ENCODE results near the gene NUDT1.
A peak's percentile ranks its signal among the peaks of the same experiment; 100 is the strongest.

The NUDT1 gene

DNA sequence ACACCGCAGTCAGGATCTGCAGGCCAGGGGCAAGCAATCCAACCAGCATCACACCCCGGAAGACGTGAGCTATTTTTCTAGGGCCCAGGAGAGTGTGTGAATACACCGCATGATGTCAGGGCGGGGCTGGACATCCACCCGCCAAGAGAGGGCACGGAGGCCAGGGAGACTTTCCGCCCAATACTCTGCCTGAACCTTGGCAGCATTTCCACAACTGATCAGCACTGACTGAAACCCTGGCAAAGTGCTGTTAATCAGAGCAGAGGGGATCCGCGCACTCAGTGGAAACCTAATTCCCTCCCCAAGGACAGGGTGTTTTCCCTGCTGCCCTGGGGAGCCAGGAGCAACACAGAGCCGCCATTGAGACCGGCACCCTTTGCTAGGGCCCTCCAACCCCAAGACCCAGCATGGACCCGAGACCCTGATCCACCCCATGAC is 17.5 kb upstream of the NUDT1 start:
- H3K36me3 ChIP-seq (ENCODE audit: insufficient read depth, low read length): peaks cover 8% of the 10 kb centered on the region; the same call in 1 of the 2 replicates
- no peaks in the 10 kb centered on the region for H3K4me1 ChIP-seq (ENCODE audit: insufficient read depth, low read length)
- no peaks in the 10 kb centered on the region for H3K9me3 ChIP-seq (ENCODE audit: control insufficient read depth, insufficient read depth, low read length)
- no peak overlapping the region for H3K9ac ChIP-seq (ENCODE audit: low read depth, low read length)

- Histone ChIP-seq H3K36me3 (ENCODE audit: insufficient read depth, low read length) (peaks cover 8% of the 10 kb centered on the region; the same call in 1 of the 2 replicates), H3K9me3 (ENCODE audit: control insufficient read depth, insufficient read depth, low read length) (no peaks in the 10 kb centered on the region), H3K9ac (ENCODE audit: low read depth, low read length) (no peak overlapping the region), H3K4me1 (ENCODE audit: insufficient read depth, low read length) (no peaks in the 10 kb centered on the region)
These were observed 17.1 kb upstream of the NUDT1 start for GRCh38 chr7:2224934-2225333.

DNA sequence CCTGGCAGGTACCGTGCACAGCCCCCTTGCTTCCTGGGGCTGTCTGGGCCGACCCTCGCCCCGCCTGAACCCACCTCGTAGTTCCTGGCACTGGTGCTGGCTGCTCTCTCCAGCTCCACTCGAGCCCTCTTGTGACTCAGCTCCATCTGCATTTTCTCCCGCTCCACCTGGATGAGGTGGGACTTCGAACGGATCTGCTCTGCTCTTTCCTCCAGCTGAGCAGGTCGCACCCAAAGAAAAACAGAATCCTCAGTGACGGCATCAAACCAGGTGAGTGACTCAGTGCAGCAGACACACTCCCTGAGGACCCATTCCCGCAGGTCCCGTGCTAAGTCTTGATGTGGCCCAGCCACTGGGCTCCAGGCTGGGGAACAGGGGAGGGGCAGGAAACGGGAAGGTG is 16.7 kb upstream of the NUDT1 start:
- no peaks in the 10 kb centered on the region for H3K4me1 ChIP-seq (ENCODE audit: insufficient read depth, low read length)
- no peak overlapping the region for H3K9ac ChIP-seq (ENCODE audit: low read depth, low read length)
- H3K36me3 ChIP-seq (ENCODE audit: insufficient read depth, low read length): peaks cover 8% of the 10 kb centered on the region; the same call in 1 of the 2 replicates
- no peaks in the 10 kb centered on the region for H3K9me3 ChIP-seq (ENCODE audit: control insufficient read depth, insufficient read depth, low read length)

- peaks cover 8% of the 10 kb centered on the region; the same call in 1 of the 2 replicates for H3K36me3 ChIP-seq (ENCODE audit: insufficient read depth, low read length)
- H3K9ac ChIP-seq (ENCODE audit: low read depth, low read length): no peak overlapping the region
- H3K4me1 ChIP-seq (ENCODE audit: insufficient read depth, low read length): no peaks in the 10 kb centered on the region
- no peaks in the 10 kb centered on the region for H3K9me3 ChIP-seq (ENCODE audit: control insufficient read depth, insufficient read depth, low read length)
These were observed 16.2 kb upstream of the NUDT1 start for GRCh38 chr7:2225830-2226229.

DNA sequence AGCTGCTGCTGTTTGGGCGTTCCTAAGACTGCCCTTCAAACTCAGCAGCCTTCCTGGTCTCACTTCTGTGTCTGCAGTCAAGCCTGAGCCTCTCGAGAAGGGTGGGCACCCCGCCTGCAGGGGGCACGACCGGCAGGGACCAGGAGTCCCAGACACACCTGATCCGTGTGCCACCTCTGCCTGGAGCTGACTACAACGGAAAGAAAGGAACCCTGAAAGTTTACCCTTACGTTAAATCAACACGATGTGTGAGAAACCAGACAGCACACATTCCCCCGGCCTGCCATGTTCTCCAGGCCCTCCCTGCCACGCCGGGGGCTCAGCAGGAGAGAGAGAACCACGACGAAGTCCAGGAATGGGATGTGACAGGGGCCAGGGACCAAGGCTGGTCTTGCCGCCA is 14.3 kb upstream of the NUDT1 start:
- H3K36me3 ChIP-seq (ENCODE audit: insufficient read depth, low read length): peaks cover 8% of the 10 kb centered on the region; the same call in 1 of the 2 replicates

DNA sequence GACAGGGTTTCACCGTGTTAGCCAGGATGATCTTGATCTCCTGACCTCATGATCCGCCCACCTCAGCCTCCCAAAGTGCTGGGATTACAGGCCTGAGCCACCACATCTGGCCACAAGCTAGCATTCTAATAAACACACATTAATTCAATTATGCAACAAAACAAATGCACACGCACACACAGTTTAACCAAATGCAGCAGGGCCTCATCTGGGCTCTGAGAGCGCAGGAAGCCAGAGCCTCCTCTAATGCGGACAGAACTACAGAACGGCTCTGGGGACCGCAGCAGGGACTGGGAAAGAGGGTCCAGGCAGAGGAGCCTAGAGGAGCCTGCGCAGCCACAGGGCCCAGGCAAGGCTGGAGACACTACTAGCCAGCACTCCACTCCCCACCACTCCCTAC is 13.1 kb upstream of the NUDT1 start:
- H3K36me3 ChIP-seq (ENCODE audit: insufficient read depth, low read length): peaks cover 8% of the 10 kb centered on the region; the same call in 1 of the 2 replicates
- no peak overlapping the region for H3K9ac ChIP-seq (ENCODE audit: low read depth, low read length)
- no peaks in the 10 kb centered on the region; the same call in 1 of the 2 replicates for H3K4me1 ChIP-seq (ENCODE audit: insufficient read depth, low read length)

More for the DNA sequence above, 14.3 kb upstream of the NUDT1 start:
- H3K9ac ChIP-seq (ENCODE audit: low read depth, low read length): no peak overlapping the region
- no peaks in the 10 kb centered on the region; the same call in 1 of the 2 replicates for H3K4me1 ChIP-seq (ENCODE audit: insufficient read depth, low read length)
- no peaks in the 10 kb centered on the region for H3K9me3 ChIP-seq (ENCODE audit: control insufficient read depth, insufficient read depth, low read length)

GRCh38 chr7:2229467-2229866 is 12.6 kb upstream of the NUDT1 start:
- Histone ChIP-seq H3K9me3 (ENCODE audit: control insufficient read depth, insufficient read depth, low read length) (no peaks in the 10 kb centered on the region), H3K9ac (ENCODE audit: low read depth, low read length) (no peak overlapping the region), H3K4me1 (ENCODE audit: insufficient read depth, low read length) (peaks cover 4% of the 10 kb centered on the region), H3K36me3 (ENCODE audit: insufficient read depth, low read length) (peaks cover 8% of the 10 kb centered on the region; the same call in 1 of the 2 replicates)

More for the DNA sequence above, 13.1 kb upstream of the NUDT1 start:
- no peaks in the 10 kb centered on the region for H3K9me3 ChIP-seq (ENCODE audit: control insufficient read depth, insufficient read depth, low read length)

DNA sequence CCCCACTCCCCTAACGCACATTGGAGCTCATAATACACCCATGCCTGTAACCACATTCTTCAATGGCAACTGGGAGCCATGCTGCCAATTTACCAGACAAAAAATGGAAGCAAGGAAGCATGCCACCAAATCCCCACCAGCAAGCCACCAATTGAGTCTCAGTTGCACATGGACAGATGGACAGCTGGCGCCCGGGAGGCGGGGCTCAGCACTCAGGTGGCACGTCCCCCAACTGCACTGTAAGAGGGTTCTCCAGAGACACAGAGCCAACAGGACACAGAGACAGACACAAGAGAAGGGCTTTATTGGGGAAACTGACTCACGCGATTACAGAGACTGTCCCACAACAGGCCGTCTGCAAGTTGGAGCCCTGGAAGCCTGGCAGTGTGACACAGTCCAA is 11.8 kb upstream of the NUDT1 start:
- H3K9me3 ChIP-seq (ENCODE audit: control insufficient read depth, insufficient read depth, low read length): no peaks in the 10 kb centered on the region
- peaks cover 4% of the 10 kb centered on the region for H3K4me1 ChIP-seq (ENCODE audit: insufficient read depth, low read length)
- H3K36me3 ChIP-seq (ENCODE audit: insufficient read depth, low read length): peaks cover 11% of the 10 kb centered on the region
- H3K9ac ChIP-seq (ENCODE audit: low read depth, low read length): no peak overlapping the region

DNA sequence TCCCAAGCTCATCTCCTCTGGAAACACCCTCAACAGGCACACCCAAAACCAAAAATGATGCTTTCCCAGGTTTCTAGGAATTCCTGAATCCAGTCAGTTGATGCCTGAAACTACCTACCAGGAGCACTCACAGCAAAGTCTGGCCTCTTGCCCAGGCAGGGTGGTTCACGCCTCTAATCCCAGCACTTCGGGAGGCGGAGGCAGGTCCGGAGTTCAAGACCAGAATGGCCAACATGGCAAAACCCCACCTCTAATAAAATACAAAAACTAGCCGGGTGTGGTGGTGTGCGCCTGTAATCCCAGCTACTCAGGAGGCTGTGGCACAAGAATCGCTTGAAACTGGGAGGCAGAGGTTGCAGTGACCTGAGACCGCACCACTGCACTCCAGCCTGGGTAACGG is 11.1 kb upstream of the NUDT1 start:
- peaks cover 14% of the 10 kb centered on the region for H3K36me3 ChIP-seq (ENCODE audit: insufficient read depth, low read length)

DNA sequence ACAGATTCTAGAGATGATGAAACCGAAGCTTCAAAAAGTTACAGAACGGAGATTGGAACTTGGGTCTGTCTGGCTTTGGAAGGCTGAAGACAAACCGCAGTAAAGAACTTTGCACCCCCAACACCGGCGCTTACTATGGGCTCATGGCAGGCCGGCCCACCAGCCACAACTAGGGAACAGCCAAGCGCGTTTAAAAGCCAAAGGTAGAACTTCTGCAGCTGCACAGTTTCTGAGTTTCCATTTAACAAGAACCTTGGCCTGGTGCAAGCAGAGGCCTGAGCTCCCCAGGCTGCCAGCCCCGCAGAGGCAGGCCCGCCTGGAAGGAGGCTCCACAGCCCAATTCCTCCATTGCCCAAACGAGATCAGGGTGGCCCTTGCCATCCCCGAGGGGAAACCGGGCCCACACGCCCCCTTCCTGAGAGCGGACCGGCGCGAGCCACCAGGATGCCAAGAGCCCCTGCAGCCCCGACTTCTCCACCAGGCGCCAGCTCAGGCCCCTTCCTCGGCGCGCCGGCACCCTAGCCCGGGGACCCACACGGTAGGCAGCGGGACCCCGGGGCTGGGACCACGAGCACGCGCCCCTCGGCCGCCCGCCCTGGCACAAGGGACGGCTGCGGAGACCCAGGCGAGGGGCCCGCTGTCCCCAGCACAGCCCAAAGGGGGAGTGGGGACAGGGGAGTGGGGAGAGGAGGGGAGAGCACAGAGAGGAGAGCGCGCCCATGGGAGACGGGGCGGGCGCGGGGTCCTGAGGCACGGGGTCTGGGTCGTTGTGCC is 9.8 kb upstream of the NUDT1 start:
- Histone ChIP-seq H3K9ac (ENCODE audit: low read depth, low read length) (peak overlapping the region; percentile 98), H3K9me3 (ENCODE audit: control insufficient read depth, insufficient read depth, low read length) (no peaks in the 10 kb centered on the region), H3K36me3 (ENCODE audit: insufficient read depth, low read length) (peaks cover 23% of the 10 kb centered on the region), H3K4me1 (ENCODE audit: insufficient read depth, low read length) (peaks cover 4% of the 10 kb centered on the region)

More for the DNA sequence above, 11.1 kb upstream of the NUDT1 start:
- Histone ChIP-seq H3K9me3 (ENCODE audit: control insufficient read depth, insufficient read depth, low read length) (no peaks in the 10 kb centered on the region), H3K4me1 (ENCODE audit: insufficient read depth, low read length) (peaks cover 4% of the 10 kb centered on the region), H3K9ac (ENCODE audit: low read depth, low read length) (no peak overlapping the region)

DNA sequence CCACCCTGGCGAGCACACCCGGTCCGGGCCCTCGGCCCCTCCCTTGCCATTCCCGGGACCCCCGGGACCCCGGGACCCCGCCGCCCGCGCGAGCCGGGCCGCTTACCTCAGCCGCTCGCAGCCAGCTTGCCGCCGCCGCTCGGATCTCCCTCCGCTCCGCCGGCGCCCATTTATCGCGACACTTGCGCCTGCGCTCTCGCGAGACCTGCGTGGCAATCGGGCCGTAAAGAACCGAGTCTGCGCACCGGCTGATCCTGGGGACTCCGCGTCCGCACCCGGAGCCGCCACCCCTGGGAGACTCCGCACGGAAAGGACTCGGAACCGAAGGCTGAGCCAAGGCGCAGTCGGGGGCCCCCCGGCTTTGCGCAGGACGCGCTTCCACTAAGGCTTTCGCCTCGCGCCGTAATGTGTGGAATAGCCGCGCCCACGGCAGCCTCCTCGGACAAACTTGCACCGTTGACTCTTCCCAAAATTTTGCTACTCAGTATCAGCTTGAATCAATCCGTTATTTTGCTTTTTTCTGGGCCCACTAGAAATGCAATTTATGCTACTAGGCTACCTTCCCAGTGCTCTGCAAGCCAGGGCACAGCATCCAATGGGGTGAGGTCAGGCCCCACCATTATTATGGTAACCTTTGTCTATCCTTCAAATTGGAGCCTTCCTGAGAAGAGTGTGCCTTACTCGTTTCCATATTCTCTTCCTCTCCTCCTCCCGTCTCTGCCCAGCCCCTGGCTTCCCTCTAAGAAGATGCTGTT is 9.1 kb upstream of the NUDT1 start, which contains the start of gene MAD1L1:
Gene MAD1L1, minus strand, starts transcription at position 180 of the 755 bp plus-strand sequence. CDS start 2,812 bp downstream, outside the sequence.
- Histone ChIP-seq H3K36me3 (ENCODE audit: insufficient read depth, low read length) (peaks cover 24% of the 10 kb centered on the region), H3K4me1 (ENCODE audit: insufficient read depth, low read length) (peaks cover 4% of the 10 kb centered on the region), H3K9me3 (ENCODE audit: control insufficient read depth, insufficient read depth, low read length) (no peaks in the 10 kb centered on the region), H3K9ac (ENCODE audit: low read depth, low read length) (peak within 1 kb of the TSS; percentile 98)

DNA sequence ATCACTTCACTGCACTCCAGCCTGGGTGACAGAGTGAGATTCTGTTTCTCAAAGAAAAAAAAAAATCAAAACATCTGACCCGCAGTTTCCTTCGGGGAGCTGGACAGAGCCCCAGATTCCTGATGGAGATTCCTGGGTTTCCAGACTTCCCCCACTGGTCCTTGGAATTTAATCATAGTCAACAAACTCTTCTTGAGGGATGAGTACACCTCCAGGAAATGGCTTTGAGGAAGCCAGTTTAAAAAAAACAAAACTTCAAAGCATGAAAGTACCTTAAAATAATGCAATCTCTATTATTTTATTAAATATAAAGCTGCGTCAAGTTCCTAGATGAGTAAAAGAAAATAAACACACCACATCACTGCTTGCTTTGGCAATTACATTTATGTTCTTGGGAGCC is 8.1 kb upstream of the NUDT1 start:
- Histone ChIP-seq H3K36me3 (ENCODE audit: insufficient read depth, low read length) (peaks cover 22% of the 10 kb centered on the region), H3K9ac (ENCODE audit: low read depth, low read length) (no peak overlapping the region; the same call in 1 of the 2 replicates), H3K4me1 (ENCODE audit: insufficient read depth, low read length) (peaks cover 4% of the 10 kb centered on the region), H3K9me3 (ENCODE audit: control insufficient read depth, insufficient read depth, low read length) (no peaks in the 10 kb centered on the region)

- no peaks in the 10 kb centered on the region for H3K9me3 ChIP-seq (ENCODE audit: control insufficient read depth, insufficient read depth, low read length)
- H3K4me1 ChIP-seq (ENCODE audit: insufficient read depth, low read length): peaks cover 4% of the 10 kb centered on the region; the same call in 1 of the 2 replicates
- no peak overlapping the region for H3K9ac ChIP-seq (ENCODE audit: low read depth, low read length)
- peaks cover 20% of the 10 kb centered on the region for H3K36me3 ChIP-seq (ENCODE audit: insufficient read depth, low read length)
These were observed 4.9 kb upstream of the NUDT1 start for GRCh38 chr7:2237109-2237602.

- peaks cover 6% of the 10 kb centered on the region for H3K4me1 ChIP-seq (ENCODE audit: insufficient read depth, low read length)
- no peaks in the 10 kb centered on the region for H3K9me3 ChIP-seq (ENCODE audit: control insufficient read depth, insufficient read depth, low read length)
- no peak overlapping the region for H3K9ac ChIP-seq (ENCODE audit: low read depth, low read length)
- peaks cover 20% of the 10 kb centered on the region for H3K36me3 ChIP-seq (ENCODE audit: insufficient read depth, low read length)
These were observed 2.8 kb upstream of the NUDT1 start for GRCh38 chr7:2239242-2239641.
